ENCODE data around the gene MPP2.

DNA sequence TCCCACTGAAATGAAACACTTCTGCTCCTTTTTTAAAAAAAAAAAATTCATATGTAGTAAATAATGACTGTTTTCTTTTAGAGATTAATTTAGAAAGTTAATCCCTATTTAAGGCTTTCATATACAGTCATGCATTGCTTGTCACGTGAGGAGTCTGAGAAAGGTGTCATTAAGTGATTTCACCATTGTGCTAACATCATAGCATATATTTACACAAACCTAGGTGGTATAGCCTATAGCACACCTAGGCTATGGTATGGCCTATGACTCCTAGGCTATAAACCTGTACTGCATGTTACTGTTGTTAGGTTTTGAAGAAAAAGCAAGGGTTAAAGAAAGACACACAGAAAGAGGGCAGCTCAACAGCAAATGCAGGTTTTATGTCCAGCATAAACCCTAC is 21.3 kb upstream of the MPP2 start:
- no peak for TF ChIP-seq POLR2A (IDR thresholded peaks at IDR 0.05)
- TF ChIP-seq, protein P1, sequence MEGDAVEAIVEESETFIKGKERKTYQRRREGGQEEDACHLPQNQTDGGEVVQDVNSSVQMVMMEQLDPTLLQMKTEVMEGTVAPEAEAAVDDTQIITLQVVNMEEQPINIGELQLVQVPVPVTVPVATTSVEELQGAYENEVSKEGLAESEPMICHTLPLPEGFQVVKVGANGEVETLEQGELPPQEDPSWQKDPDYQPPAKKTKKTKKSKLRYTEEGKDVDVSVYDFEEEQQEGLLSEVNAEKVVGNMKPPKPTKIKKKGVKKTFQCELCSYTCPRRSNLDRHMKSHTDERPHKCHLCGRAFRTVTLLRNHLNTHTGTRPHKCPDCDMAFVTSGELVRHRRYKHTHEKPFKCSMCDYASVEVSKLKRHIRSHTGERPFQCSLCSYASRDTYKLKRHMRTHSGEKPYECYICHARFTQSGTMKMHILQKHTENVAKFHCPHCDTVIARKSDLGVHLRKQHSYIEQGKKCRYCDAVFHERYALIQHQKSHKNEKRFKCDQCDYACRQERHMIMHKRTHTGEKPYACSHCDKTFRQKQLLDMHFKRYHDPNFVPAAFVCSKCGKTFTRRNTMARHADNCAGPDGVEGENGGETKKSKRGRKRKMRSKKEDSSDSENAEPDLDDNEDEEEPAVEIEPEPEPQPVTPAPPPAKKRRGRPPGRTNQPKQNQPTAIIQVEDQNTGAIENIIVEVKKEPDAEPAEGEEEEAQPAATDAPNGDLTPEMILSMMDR (IDR thresholded peaks at IDR 0.05) = no peak
